Measurements from ENCODE around the gene ALDOB.

Gene ALDOB

DNA sequence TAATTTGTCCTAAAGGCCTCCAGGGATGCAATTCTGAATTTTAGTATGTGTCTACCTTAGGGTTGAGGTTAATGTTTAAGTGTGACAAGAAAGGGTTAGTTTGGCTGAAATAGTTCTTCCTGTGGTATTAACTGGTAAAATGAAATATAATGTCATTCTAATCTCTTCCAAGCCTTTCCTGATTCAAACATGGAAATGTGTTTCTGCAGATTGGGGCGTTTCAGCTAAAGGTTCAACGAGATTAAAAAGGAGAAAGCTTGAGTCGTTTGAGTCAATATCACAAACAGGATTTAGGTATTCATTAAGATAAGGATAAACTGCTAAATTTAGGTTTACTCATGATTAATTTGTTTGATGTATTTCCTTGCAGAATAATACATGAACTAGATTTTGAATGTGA is 34.4 kb upstream of the ALDOB start:
- ChIA-PET CTCF (interaction anchor here (0.8 to 15.0 kb wide), 5 partner anchors 11 to 98 kb away, joined by 3 to 396 read pairs (median 11); partner anchors contain the start of gene RNF20), POLR2A (no interaction called here)
- Histone ChIP-seq H3K4me3 (ENCODE audit: low read depth, low read length) (no peak overlapping the region), H3K36me3 (ENCODE audit: control insufficient read depth in 2 of 2, insufficient read depth in 1 of 2, low read length in 2 of 2) (peaks cover 0 to 26% of the 10 kb centered on the region in 2 experiments; a peak in 1 of 3 replicates), H3K27ac (ENCODE audit: extremely low read depth, low read depth, low read length) (no peak overlapping the region), H3K9me3 (ENCODE audit: control insufficient read depth, insufficient read depth, low read depth, low read length) (no peaks in the 10 kb centered on the region), H3K4me1 (ENCODE audit: control insufficient read depth, insufficient read depth, low read length) (no peaks in the 10 kb centered on the region)
- TF ChIP-seq ZNF530 (tag by site-specific recombination; IDR thresholded peaks at IDR 0.05; ENCODE audit: low read depth) (no peak), ZNF785 (tag by site-specific recombination; IDR thresholded peaks at IDR 0.05) (no peak), YY1 (tag by site-specific recombination; IDR thresholded peaks at IDR 0.05) (no peak)

DNA sequence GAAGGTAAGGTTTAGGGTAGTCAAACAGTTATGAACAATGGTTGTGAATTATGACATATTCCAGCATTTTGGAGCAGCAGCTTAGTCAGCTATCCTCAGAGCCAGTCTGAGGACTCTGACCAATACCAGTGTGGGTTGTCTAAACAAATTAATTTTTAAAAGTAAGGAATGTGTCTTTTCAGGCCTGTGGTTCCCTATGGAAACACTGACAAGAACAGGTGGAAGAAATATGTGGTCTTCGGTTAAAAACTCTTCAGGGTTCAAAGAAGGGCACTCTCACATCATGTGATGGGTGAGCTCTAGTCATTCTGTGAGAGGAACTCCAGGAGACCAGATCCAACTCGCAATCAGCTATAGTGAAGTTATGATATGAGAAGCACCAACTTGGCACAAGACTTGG is 33.5 kb upstream of the ALDOB start:
- TF ChIP-seq, protein P1, sequence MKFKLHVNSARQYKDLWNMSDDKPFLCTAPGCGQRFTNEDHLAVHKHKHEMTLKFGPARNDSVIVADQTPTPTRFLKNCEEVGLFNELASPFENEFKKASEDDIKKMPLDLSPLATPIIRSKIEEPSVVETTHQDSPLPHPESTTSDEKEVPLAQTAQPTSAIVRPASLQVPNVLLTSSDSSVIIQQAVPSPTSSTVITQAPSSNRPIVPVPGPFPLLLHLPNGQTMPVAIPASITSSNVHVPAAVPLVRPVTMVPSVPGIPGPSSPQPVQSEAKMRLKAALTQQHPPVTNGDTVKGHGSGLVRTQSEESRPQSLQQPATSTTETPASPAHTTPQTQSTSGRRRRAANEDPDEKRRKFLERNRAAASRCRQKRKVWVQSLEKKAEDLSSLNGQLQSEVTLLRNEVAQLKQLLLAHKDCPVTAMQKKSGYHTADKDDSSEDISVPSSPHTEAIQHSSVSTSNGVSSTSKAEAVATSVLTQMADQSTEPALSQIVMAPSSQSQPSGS (tag by site-specific recombination; IDR thresholded peaks at IDR 0.05; ENCODE audit: low read depth) = no peak
- no peak for TF ChIP-seq TRIM28 (IDR thresholded peaks at IDR 0.05; ENCODE audit: borderline replicate concordance, low read length)
- TF ChIP-seq, protein P2, sequence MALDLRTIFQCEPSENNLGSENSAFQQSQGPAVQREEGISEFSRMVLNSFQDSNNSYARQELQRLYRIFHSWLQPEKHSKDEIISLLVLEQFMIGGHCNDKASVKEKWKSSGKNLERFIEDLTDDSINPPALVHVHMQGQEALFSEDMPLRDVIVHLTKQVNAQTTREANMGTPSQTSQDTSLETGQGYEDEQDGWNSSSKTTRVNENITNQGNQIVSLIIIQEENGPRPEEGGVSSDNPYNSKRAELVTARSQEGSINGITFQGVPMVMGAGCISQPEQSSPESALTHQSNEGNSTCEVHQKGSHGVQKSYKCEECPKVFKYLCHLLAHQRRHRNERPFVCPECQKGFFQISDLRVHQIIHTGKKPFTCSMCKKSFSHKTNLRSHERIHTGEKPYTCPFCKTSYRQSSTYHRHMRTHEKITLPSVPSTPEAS (tag by site-specific recombination; IDR thresholded peaks at IDR 0.05) = no peak
- TF ChIP-seq ZNF600 (tag by site-specific recombination; IDR thresholded peaks at IDR 0.05) = no peak
- TF ChIP-seq ZNF324 (tag by site-specific recombination; IDR thresholded peaks at IDR 0.05) = no peak
- TF ChIP-seq ZNF121 (tag by site-specific recombination; IDR thresholded peaks at IDR 0.05) = no peak
- no peak for TF ChIP-seq ZNF133 (tag by site-specific recombination; IDR thresholded peaks at IDR 0.05)
- TF ChIP-seq ZNF791 (tag by site-specific recombination; IDR thresholded peaks at IDR 0.05) = no peak
- no peak for TF ChIP-seq OSR2 (tag by site-specific recombination; IDR thresholded peaks at IDR 0.05)
- TF ChIP-seq ZNF776 (tag by site-specific recombination; IDR thresholded peaks at IDR 0.05; ENCODE audit: borderline replicate concordance) = no peak
- TF ChIP-seq ZNF391 (tag by site-specific recombination; IDR thresholded peaks at IDR 0.05; ENCODE audit: borderline replicate concordance, low read depth) = no peak
- no peak for TF ChIP-seq ZNF529 (tag by site-specific recombination; IDR thresholded peaks at IDR 0.05; ENCODE audit: insufficient replicate concordance)
- TF ChIP-seq MEIS1 (CRISPR knock-in tag; IDR thresholded peaks at IDR 0.05; ENCODE audit: borderline replicate concordance) = no peak
- no peak for TF ChIP-seq ZNF274 (IDR thresholded peaks at IDR 0.05; ENCODE audit: low read length)
- no peak for TF ChIP-seq ZNF274 (tag by site-specific recombination; IDR thresholded peaks at IDR 0.05; ENCODE audit: borderline replicate concordance)
- no peak for TF ChIP-seq ZNF558 (tag by site-specific recombination; IDR thresholded peaks at IDR 0.05)
- TF ChIP-seq ZSCAN23 (tag by site-specific recombination; IDR thresholded peaks at IDR 0.05) = no peak
- TF ChIP-seq ZNF664 (tag by site-specific recombination; IDR thresholded peaks at IDR 0.05) = no peak
- no peak for TF ChIP-seq ZNF514 (tag by site-specific recombination; IDR thresholded peaks at IDR 0.05)
- TF ChIP-seq, protein P3, sequence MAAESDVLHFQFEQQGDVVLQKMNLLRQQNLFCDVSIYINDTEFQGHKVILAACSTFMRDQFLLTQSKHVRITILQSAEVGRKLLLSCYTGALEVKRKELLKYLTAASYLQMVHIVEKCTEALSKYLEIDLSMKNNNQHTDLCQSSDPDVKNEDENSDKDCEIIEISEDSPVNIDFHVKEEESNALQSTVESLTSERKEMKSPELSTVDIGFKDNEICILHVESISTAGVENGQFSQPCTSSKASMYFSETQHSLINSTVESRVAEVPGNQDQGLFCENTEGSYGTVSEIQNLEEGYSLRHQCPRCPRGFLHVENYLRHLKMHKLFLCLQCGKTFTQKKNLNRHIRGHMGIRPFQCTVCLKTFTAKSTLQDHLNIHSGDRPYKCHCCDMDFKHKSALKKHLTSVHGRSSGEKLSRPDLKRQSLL (tag by site-specific recombination; IDR thresholded peaks at IDR 0.05) = no peak
- CTCF ChIA-PET = interaction anchor here (2.7 to 15.0 kb wide), 3 partner anchors 10 to 65 kb away, joined by 11 to 396 read pairs (median 17); partner anchors contain the start of gene RNF20
- POLR2A ChIA-PET = no interaction called here
- no peaks in the 10 kb centered on the region for H3K4me1 ChIP-seq (ENCODE audit: control insufficient read depth, insufficient read depth, low read length)
- H3K36me3 ChIP-seq (ENCODE audit: control insufficient read depth in 2 of 2, insufficient read depth in 1 of 2, low read length in 2 of 2) = peaks cover 0 to 17% of the 10 kb centered on the region in 2 experiments; a peak in 1 of 3 replicates
- H3K9me3 ChIP-seq (ENCODE audit: control insufficient read depth, insufficient read depth, low read depth, low read length) = no peaks in the 10 kb centered on the region
- H3K4me3 ChIP-seq (ENCODE audit: low read depth, low read length) = no peak overlapping the region
- no peak overlapping the region for H3K27ac ChIP-seq (ENCODE audit: extremely low read depth, low read depth, low read length)

Data from HEK293 (cell line).